NT2/D1 (cell line): Measurements from ENCODE around the gene FERMT2.

Source experiments
- SUZ12 ChIP-seq: IDR thresholded peaks from 2 replicates; pipeline ENCODE4 v1.6.1; 2011; ENCODE audit not compliant: insufficient read length, insufficient read depth; ENCODE audit errors: extremely low read depth
- YY1 ChIP-seq: IDR thresholded peaks from 2 replicates; pipeline ENCODE4 v1.6.1; 2011; ENCODE audit not compliant: insufficient read length, insufficient read depth

- TF ChIP-seq YY1 = no peak
- TF ChIP-seq SUZ12 = no peak
These were observed 105.8 kb downstream of the FERMT2 start for GRCh38 chr14:52845081-52845480.
